HCT116 (cell line): ENCODE results near the gene LRIG1. TPM values are rescaled to one million over a fixed set of nuclear protein-coding genes. Genes with fewer than 3 reads are reported as not detected.
A peak's percentile ranks its signal among the peaks of the same experiment; 100 is the strongest.

Experiments used
- ATAC-seq: fragments of 200-7000 bp; cut with Tn5 transposase; 2 replicates; pipeline ENCODE4 v1.9.1; 2020; ENCODE audit warnings: mild to moderate bottlenecking, moderate library complexity
- BruUV-seq: library from RNA; stranded (reverse); fragments of 400-500 nt; replicated peaks from 2 replicates; lab custom pipeline; 2021; lab: Mats Ljungman, UMichigan
- CTCF ChIA-PET: fragments of 300-600 bp; sonication (Branson Sonifier 250); formaldehyde crosslinking; loops from one replicate; lab custom pipeline; 2021; ENCODE audit warnings: antibody characterized with exemption; lab: Charles Lee
- POLR2A ChIA-PET: fragments of 300-600, 350-600 bp; sonication (Branson Sonifier 250); formaldehyde crosslinking; loops from one replicate; lab custom pipeline; 2021; ENCODE audit warnings: antibody characterized with exemption; lab: Charles Lee
- RAD21 ChIA-PET, 2 experiments: fragments of 300-600 bp; sonication (Branson Sonifier 250); formaldehyde crosslinking; loops; one replicate each; lab custom pipeline; 2023; ENCODE audit warnings: low total read pairs in 2 of 2; ENCODE audit not compliant: uncharacterized antibody in 2 of 2, unreplicated experiment in 2 of 2, low non-redundant PET in 1 of 2; lab: Charles Lee
- DNase-seq: peaks from one replicate; pipeline ENCODE4 v3.0.0-alpha.2; 2010; ENCODE audit warnings: low read depth, low spot score
- H2AFZ ChIP-seq: fragments of 200-600 bp; shearing (Covaris generic), sonication (generic); 2 replicates; pipeline ENCODE4 v1.6.1; 2017; ENCODE audit warnings: low read depth, mixed run types, mixed read lengths, antibody characterized with exemption, low read length; ENCODE audit not compliant: poor library complexity, severe bottlenecking
- H3K27ac ChIP-seq: 2 replicates; pipeline ENCODE4 v1.5.1; 2012; ENCODE audit warnings: low read depth, low read length
- H3K27me3 ChIP-seq: fragments of 200-600 bp; sonication (generic); 2 replicates; pipeline ENCODE4 v1.6.1; 2016; ENCODE audit warnings: mixed run types, low read length, mixed read lengths; ENCODE audit not compliant: insufficient read depth
- H3K36me3 ChIP-seq, 2 experiments: fragments of 200-500 bp in 1 of 2; fragments of 200-600 bp in 1 of 2; sonication (Bioruptor generic) in 1 of 2; sonication (generic) in 1 of 2; 2 replicates each; pipeline versions ENCODE4 v1.5.1 to v1.6.1; 2014 to 2016; ENCODE audit warnings: low read length in 2 of 2, inconsistent platforms in 1 of 2, mixed read lengths in 1 of 2, mixed run types in 1 of 2; ENCODE audit not compliant: insufficient read depth in 2 of 2, control insufficient read depth in 1 of 2
- H3K4me1 ChIP-seq, 2 experiments: fragments of 200-600 bp in 1 of 2; sonication (generic) in 1 of 2; 2 replicates each; pipeline versions ENCODE4 v1.5.1 to v1.6.1; 2012 to 2017; ENCODE audit warnings: low read length in 2 of 2, inconsistent platforms in 1 of 2, mild to moderate bottlenecking in 1 of 2, mixed read lengths in 1 of 2, mixed run types in 1 of 2, moderate library complexity in 1 of 2; ENCODE audit not compliant: insufficient read depth in 2 of 2, control insufficient read depth in 1 of 2
- H3K4me2 ChIP-seq: fragments of 200-600 bp; sonication (generic); 2 replicates; pipeline ENCODE4 v1.6.1; 2017; ENCODE audit warnings: mixed run types, low read length, mixed read lengths
- H3K4me3 ChIP-seq, 2 experiments: fragments of 200-600 bp in 1 of 2; sonication (generic) in 1 of 2; replicated peaks in 1 of 2; 2 replicates each; pipeline ENCODE4 v1.5.1; 2011 to 2016; ENCODE audit warnings: low read length in 2 of 2, control low read depth in 1 of 2, low read depth in 1 of 2, mild to moderate bottlenecking in 1 of 2, mixed read lengths in 1 of 2, mixed run types in 1 of 2
- H3K79me2 ChIP-seq: fragments of 200-600 bp; sonication (generic); 2 replicates; pipeline ENCODE4 v1.6.1; 2017; ENCODE audit warnings: mild to moderate bottlenecking, mixed run types, low read length, moderate library complexity, mixed read lengths; ENCODE audit not compliant: insufficient read depth
- H3K9ac ChIP-seq: fragments of 200-600 bp; sonication (generic); 2 replicates; pipeline ENCODE4 v1.6.1; 2016; ENCODE audit warnings: low read length, mixed read lengths
- H3K9me2 ChIP-seq: fragments of 200-600 bp; sonication (generic), shearing (Covaris generic); 2 replicates; pipeline ENCODE4 v1.6.1; 2017; ENCODE audit warnings: mixed run types, mild to moderate bottlenecking, moderate library complexity; ENCODE audit not compliant: insufficient read depth
- H3K9me3 ChIP-seq, 2 experiments: fragments of 200-500 bp in 1 of 2; fragments of 200-600 bp in 1 of 2; sonication (Bioruptor generic) in 1 of 2; sonication (generic) in 1 of 2; 2 replicates each; pipeline ENCODE4 v1.6.1; 2014 to 2017; ENCODE audit warnings: low read length in 2 of 2, mixed read lengths in 2 of 2, inconsistent platforms in 1 of 2, low read depth in 1 of 2, mild to moderate bottlenecking in 1 of 2, mixed run types in 1 of 2, moderate library complexity in 1 of 2; ENCODE audit not compliant: control insufficient read depth in 1 of 2, insufficient read depth in 1 of 2
- H4K20me1 ChIP-seq: fragments of 200-600 bp; sonication (generic), shearing (Covaris generic); 2 replicates; pipeline ENCODE4 v1.6.1; 2017; ENCODE audit warnings: mixed run types, mild to moderate bottlenecking, moderate library complexity; ENCODE audit not compliant: insufficient read depth
- ATF3 ChIP-seq: IDR thresholded peaks from 2 replicates; pipeline ENCODE4 v1.6.1; 2012
- CEBPB ChIP-seq: IDR thresholded peaks from 2 replicates; pipeline ENCODE4 v1.6.1; 2012; ENCODE audit warnings: low read depth
- EGR1 ChIP-seq: IDR thresholded peaks from 2 replicates; pipeline ENCODE4 v1.6.1; 2012; ENCODE audit warnings: low read depth
- ELF1 ChIP-seq: IDR thresholded peaks from 2 replicates; pipeline ENCODE4 v1.6.1; 2012; ENCODE audit warnings: low read depth, borderline replicate concordance
- EZH2 ChIP-seq: fragments of 200-600 bp; sonication (generic); IDR thresholded peaks from 2 replicates; pipeline ENCODE4 v1.6.1; 2017; ENCODE audit warnings: antibody characterized with exemption, mixed run types
- EZH2phosphoT487 ChIP-seq: fragments of 200-600 bp; IDR thresholded peaks from 2 replicates; pipeline ENCODE4 v1.6.1; 2018; ENCODE audit warnings: antibody characterized with exemption, borderline replicate concordance
- SIN3A ChIP-seq: IDR thresholded peaks from 2 replicates; pipeline ENCODE4 v1.6.1; 2012; ENCODE audit warnings: low read depth
- SP1 ChIP-seq: IDR thresholded peaks from 2 replicates; pipeline ENCODE4 v1.6.1; 2012; ENCODE audit warnings: low read depth
- SRF ChIP-seq: IDR thresholded peaks from 2 replicates; pipeline ENCODE4 v1.6.1; 2012; ENCODE audit warnings: low read depth
- TCF7L2 ChIP-seq: IDR thresholded peaks from 2 replicates; pipeline ENCODE4 v1.7.0; 2011; ENCODE audit warnings: borderline replicate concordance, inconsistent platforms; ENCODE audit not compliant: insufficient read depth, insufficient read length; ENCODE audit errors: extremely low read depth
- intact Hi-C: fragments of 100-400 bp; cut with micrococcal nuclease; formaldehyde crosslinking; loops from 2 replicates; pipeline ENCODE4 v1.10.0; 2022
- total RNA-seq: library from RNA; stranded (reverse); gene quantifications from one replicate; pipeline ENCODE4 v1.2.1, GENCODE V29; 2021; ENCODE audit not compliant: unreplicated experiment
- TF ChIP-seq, protein P1 (sequence below): IDR thresholded peaks from 2 replicates; pipeline ENCODE4 v1.6.1; 2011; ENCODE audit warnings: mild to moderate bottlenecking, low read length, moderate library complexity; ENCODE audit not compliant: insufficient replicate concordance; ENCODE audit errors: extremely low read depth

Gene LRIG1
- total RNA-seq, 1 experiment from 2014 or later = 3.1 TPM

DNA sequence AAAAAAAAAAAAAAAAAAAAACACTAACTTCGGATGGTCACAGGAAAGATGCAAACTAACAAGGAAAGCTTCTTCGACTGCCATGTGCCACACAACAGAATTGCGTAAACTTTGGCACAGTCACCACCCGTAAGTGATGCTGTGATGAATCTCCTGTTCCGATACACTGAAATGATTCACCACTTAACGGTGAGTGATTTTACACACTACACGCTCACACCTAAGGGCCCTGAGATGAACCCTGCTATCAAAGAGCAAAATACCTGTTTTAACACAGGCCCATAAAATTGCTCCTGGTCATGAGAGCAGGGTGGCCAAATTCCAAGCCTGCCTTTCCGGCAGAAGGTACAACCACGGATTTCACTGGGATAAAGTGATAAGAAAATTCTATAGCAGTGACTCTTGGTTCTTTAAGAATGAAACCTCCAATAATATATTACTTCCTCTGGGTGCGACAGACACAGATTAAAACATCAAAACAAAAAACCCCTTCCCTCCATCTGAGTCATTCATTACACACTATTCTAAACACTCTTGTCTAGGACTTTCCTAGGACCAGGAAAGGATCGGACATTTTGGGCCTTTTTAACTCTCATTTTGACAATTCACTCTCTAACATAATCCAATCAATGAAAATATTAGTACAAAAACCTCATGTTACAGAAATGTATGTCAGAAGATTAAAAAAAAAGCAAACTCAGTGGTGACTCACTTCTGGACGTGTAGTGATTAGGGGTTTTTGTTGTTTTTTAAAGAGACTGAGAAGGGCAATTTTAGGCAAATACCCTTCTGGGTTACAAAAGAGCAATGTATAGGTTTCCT, 28.3 kb downstream of the LRIG1 start:
- no peak overlapping the region for H3K4me3 ChIP-seq
- peak; percentile 50 for ATAC-seq
- H3K36me3 ChIP-seq = no peaks in the 10 kb centered on the region
- no peak overlapping the region for H3K9ac ChIP-seq
- POLR2A ChIA-PET = no interaction called here
- 0 out of 2 replicates have a peak, but pooled peaks have one; percentile 33 for TF ChIP-seq CEBPB
- no peak for TF ChIP-seq EZH2phosphoT487
- TF ChIP-seq TCF7L2 = no peak
- no peak for TF ChIP-seq EZH2
- TF ChIP-seq, all 23 proteins: peak for 1
- Histone ChIP-seq H3K4me1 (peaks cover 3 to 12% of the 10 kb centered on the region in 2 experiments; a peak in 3 of 4 replicates), H3K27ac (no peak overlapping the region; the same call in 1 of the 2 replicates), H3K27me3 (no peaks in the 10 kb centered on the region), H3K9me3 (no peaks in the 10 kb centered on the region), H3K79me2 (no peaks in the 10 kb centered on the region), H4K20me1 (no peaks in the 10 kb centered on the region), H3K9me2 (no peaks in the 10 kb centered on the region), H2AFZ (no peak overlapping the region), H3K4me2 (peak overlapping the region; percentile 17; the same call in 1 of the 2 replicates)
- BruUV-seq = no TSS peak
- CTCF ChIA-PET = no interaction called here
- RAD21 ChIA-PET = no interaction called here
- DNase-seq = no peak
- intact Hi-C loops = no loop called here

GRCh38 chr3:66470956-66471686, 29.7 kb downstream of the LRIG1 start:
- Histone ChIP-seq H3K9me2 (no peaks in the 10 kb centered on the region), H3K9me3 (no peaks in the 10 kb centered on the region), H2AFZ (no peak overlapping the region), H3K27ac (no peak overlapping the region), H3K9ac (no peak overlapping the region), H3K4me1 (peaks cover 3 to 12% of the 10 kb centered on the region in 2 experiments; a peak in 3 of 4 replicates), H3K79me2 (no peaks in the 10 kb centered on the region), H3K36me3 (no peaks in the 10 kb centered on the region), H4K20me1 (no peaks in the 10 kb centered on the region), H3K4me3 (no peak overlapping the region), H3K27me3 (no peaks in the 10 kb centered on the region), H3K4me2 (no peak overlapping the region)
- POLR2A ChIA-PET = no interaction called here
- no TSS peak for BruUV-seq
- no peak for ATAC-seq
- CTCF ChIA-PET = no interaction called here
- RAD21 ChIA-PET = no interaction called here
- intact Hi-C loops = no loop called here
- DNase-seq = no peak
- TF ChIP-seq, protein P1, sequence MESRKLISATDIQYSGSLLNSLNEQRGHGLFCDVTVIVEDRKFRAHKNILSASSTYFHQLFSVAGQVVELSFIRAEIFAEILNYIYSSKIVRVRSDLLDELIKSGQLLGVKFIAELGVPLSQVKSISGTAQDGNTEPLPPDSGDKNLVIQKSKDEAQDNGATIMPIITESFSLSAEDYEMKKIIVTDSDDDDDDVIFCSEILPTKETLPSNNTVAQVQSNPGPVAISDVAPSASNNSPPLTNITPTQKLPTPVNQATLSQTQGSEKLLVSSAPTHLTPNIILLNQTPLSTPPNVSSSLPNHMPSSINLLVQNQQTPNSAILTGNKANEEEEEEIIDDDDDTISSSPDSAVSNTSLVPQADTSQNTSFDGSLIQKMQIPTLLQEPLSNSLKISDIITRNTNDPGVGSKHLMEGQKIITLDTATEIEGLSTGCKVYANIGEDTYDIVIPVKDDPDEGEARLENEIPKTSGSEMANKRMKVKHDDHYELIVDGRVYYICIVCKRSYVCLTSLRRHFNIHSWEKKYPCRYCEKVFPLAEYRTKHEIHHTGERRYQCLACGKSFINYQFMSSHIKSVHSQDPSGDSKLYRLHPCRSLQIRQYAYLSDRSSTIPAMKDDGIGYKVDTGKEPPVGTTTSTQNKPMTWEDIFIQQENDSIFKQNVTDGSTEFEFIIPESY = no peak
- no peak for TF ChIP-seq ATF3
- TF ChIP-seq CEBPB = no peak
- no peak for TF ChIP-seq SRF
- TF ChIP-seq EGR1 = no peak
- TF ChIP-seq EZH2phosphoT487 = no peak
- TF ChIP-seq ELF1 = no peak
- no peak for TF ChIP-seq SP1
- no peak for TF ChIP-seq SIN3A
